SK-N-MC (cell line): ENCODE data around the gene STRBP.

ENCODE experiments used
- EZH2 ChIP-seq: fragments of 200-600 bp; sonication (generic); IDR thresholded peaks from one replicate; pipeline ENCODE4 v1.6.1; 2017; ENCODE audit warnings: antibody characterized with exemption
- FOXP2 ChIP-seq: optimal IDR thresholded peaks from 2 replicates; pipeline ENCODE3; 2011; ENCODE audit warnings: mild to moderate bottlenecking, moderate library complexity; ENCODE audit not compliant: insufficient read depth; ENCODE audit errors: extremely low read length, control extremely low read depth
- POLR2AphosphoS5 ChIP-seq: IDR thresholded peaks from 2 replicates; pipeline ENCODE4 v1.6.1; 2012; ENCODE audit warnings: mild to moderate bottlenecking, low read depth, low read length, borderline replicate concordance

DNA sequence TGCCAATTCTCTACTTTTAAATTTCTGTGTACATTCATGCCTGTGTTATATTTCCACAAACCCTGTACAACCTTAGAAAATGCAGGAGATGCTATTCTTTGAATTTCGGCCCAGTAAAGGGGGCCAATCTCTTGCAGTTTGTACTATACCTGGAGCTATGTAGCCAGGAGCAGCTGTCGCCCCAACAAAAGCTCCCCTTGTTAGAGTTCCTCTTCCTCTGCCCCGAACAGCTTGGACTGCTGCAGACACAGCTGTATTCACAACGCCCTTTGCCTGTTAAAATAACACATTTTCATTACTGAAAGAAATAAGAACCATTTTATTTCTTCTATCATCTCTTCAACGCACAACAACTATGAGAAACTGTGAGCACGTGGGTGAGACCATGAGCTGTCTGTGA, 135.7 kb downstream of the STRBP start:
- TF ChIP-seq EZH2: no peak
- no peak for TF ChIP-seq POLR2AphosphoS5
- TF ChIP-seq FOXP2: no peak
